ENCODE data around the gene ZNRF2. TPM values are rescaled to one million over a fixed set of nuclear protein-coding genes. Genes with fewer than 3 reads are reported as not detected.
"Not testable (repeated sequence)": the region's sequence is repeated elsewhere in the genome, so short reads cannot be mapped to it uniquely, and the experiment has no call there.

ZNRF2 gene
- polyA plus RNA-seq, 1 of the 3 experiments (the other 2 are of a cell fraction): 4.0 TPM

DNA sequence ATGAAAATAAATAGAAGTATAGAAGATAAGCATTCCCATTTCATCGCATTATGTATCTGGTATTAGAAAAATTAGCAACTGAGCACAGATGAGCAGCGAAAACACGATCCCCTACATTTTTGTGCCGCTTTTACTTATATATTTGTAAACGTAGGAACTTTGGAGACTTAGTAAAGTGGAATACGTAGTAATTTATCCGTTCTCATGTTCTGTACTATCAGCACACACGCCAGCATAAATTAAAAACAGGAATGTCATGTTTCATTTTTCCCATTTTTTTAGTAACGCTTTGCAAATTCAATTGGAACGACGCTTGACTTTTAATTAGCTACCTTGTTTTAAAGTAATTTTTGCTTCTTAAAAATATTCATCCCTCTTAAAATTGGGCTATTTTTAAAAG lies 2.4 kb downstream of the ZNRF2 start:
- Histone ChIP-seq H3K4me2 (peak overlapping the region; percentile 75), H3F3A (replicated peaks; ENCODE audit: insufficient read depth) (peaks cover 14% of the 10 kb centered on the region), H3K36me3 (replicated peaks in 1 of 2; ENCODE audit: control insufficient read depth in 1 of 2, insufficient read depth in 2 of 2, low read length in 1 of 2) (no peaks in the 10 kb centered on the region), H3K4me3 (ENCODE audit: low read depth in 2 of 2, low read length in 1 of 2) (peak overlapping the region; percentile 92 to 97), H4K20me1 (ENCODE audit: insufficient read depth) (no peaks in the 10 kb centered on the region), H3K9ac (peak overlapping the region; percentile 67; the same call in 1 of the 2 replicates), H3K9me3 (no peaks in the 10 kb centered on the region), H3K79me2 (ENCODE audit: insufficient read depth) (peaks cover 58% of the 10 kb centered on the region), H3K27me3 (ENCODE audit: insufficient read depth) (no peaks in the 10 kb centered on the region), H3K9me2 (no peaks in the 10 kb centered on the region), H2AFZ (ENCODE audit: low read depth) (peak overlapping the region; percentile 91), H3K4me1 (ENCODE audit: control insufficient read depth in 1 of 2, insufficient read depth in 2 of 2, low read depth in 1 of 2, low read length in 1 of 2) (peaks cover 5 to 12% of the 10 kb centered on the region in 2 experiments; a peak in 3 of 4 replicates), H3K27ac (ENCODE audit: low read depth in 2 of 2, low read length in 1 of 2) (peak overlapping the region; percentile 39 to 43; a peak in 2 of 4 replicates)
- 45% methylated on average over 11 of the region's 11 CpGs for WGBS (ENCODE audit: low lambda C conversion rate)
- ChIA-PET CTCF (interaction anchor here (1.1 to 4.5 kb wide), 4 partner anchors 11 to 151 kb away, joined by 3 to 21 read pairs (median 4); no protein-coding TSS in a partner anchor), POLR2A (no interaction called here)
- no peak for DNase-seq
- TF ChIP-seq EP300 (IDR thresholded peaks at IDR 0.05; ENCODE audit: borderline replicate concordance in 1 of 2, low read depth in 1 of 2, low read length in 1 of 2) (no peak), TAF1 (IDR thresholded peaks at IDR 0.05; ENCODE audit: borderline replicate concordance, low read depth, low read length) (no peak)
- TF ChIP-seq, protein P1, sequence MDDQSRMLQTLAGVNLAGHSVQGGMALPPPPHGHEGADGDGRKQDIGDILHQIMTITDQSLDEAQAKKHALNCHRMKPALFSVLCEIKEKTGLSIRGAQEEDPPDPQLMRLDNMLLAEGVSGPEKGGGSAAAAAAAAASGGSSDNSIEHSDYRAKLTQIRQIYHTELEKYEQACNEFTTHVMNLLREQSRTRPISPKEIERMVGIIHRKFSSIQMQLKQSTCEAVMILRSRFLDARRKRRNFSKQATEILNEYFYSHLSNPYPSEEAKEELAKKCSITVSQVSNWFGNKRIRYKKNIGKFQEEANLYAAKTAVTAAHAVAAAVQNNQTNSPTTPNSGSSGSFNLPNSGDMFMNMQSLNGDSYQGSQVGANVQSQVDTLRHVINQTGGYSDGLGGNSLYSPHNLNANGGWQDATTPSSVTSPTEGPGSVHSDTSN (IDR thresholded peaks at IDR 0.05): no peak

DNA sequence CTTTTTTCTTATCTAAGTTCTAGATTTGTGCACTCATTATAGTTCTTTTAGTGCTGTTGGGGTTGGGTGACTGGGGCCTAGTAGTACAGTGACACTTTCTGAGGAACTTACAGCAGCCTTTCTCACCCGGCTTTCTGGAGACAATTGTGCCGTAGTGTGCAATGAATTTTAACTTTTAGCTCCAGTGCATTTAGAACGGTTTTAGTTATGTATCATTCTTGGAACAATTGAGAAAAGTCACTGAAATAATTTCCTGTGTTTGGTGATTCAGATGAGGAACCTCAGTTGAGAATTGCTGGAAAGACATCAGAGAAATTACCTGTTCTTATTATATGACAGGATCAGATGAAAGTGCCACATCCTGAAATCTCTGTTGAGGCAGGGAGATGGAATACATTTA lies 3.2 kb downstream of the ZNRF2 start:
- H3K36me3 ChIP-seq (replicated peaks in 1 of 2; ENCODE audit: control insufficient read depth in 1 of 2, insufficient read depth in 2 of 2, low read length in 1 of 2); H3K9ac ChIP-seq; H3K9me2 ChIP-seq; H2AFZ ChIP-seq (ENCODE audit: low read depth); H3K9me3 ChIP-seq; DNase-seq; H3K27me3 ChIP-seq (ENCODE audit: insufficient read depth); H3K27ac ChIP-seq (ENCODE audit: low read depth in 2 of 2, low read length in 1 of 2); H3K4me3 ChIP-seq (ENCODE audit: low read depth in 2 of 2, low read length in 1 of 2); H4K20me1 ChIP-seq (ENCODE audit: insufficient read depth); POLR2A ChIA-PET: not testable (repeated sequence)
- WGBS (ENCODE audit: low lambda C conversion rate): 71% methylated on average over 3 of the region's 3 CpGs
- Histone ChIP-seq H3F3A (replicated peaks; ENCODE audit: insufficient read depth) (peaks cover 14% of the 10 kb centered on the region), H3K79me2 (ENCODE audit: insufficient read depth) (peaks cover 66% of the 10 kb centered on the region), H3K4me1 (ENCODE audit: control insufficient read depth in 1 of 2, insufficient read depth in 2 of 2, low read depth in 1 of 2, low read length in 1 of 2) (peaks cover 5 to 12% of the 10 kb centered on the region in 2 experiments; a peak in 3 of 4 replicates), H3K4me2 (peak overlapping the region; percentile 38; the same call in 1 of the 2 replicates)
- CTCF ChIA-PET: interaction anchor here (1.2 to 4.5 kb wide), 4 partner anchors 12 to 141 kb away, joined by 3 to 21 read pairs (median 4); no protein-coding TSS in a partner anchor

DNA sequence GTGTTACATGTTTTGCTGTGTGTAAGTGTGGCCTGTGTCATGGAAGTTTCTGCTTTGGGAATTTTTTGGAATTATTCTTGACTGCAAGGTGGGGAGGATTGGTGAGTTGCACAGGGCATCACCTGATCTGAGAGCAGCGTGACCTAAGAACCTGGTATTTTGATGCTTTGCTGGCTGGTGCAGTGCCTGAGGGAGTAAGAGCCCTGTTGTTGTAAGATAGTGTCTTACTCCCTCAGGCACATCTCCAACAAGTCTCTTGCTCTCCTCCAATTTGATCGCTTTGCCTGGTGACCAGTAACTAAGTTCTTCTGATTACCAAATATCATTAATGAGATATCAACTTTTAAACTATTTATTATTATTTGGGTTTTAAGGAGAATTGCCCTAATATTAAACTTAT lies 5.2 kb downstream of the ZNRF2 start:
- H3K9me2 ChIP-seq; H3K9me3 ChIP-seq; H3K27me3 ChIP-seq (ENCODE audit: insufficient read depth); H2AFZ ChIP-seq (ENCODE audit: low read depth); DNase-seq; H3K36me3 ChIP-seq (replicated peaks in 1 of 2; ENCODE audit: control insufficient read depth in 1 of 2, insufficient read depth in 2 of 2, low read length in 1 of 2); H3K4me1 ChIP-seq (ENCODE audit: control insufficient read depth in 1 of 2, insufficient read depth in 2 of 2, low read depth in 1 of 2, low read length in 1 of 2); H3K4me2 ChIP-seq; H3K9ac ChIP-seq; H4K20me1 ChIP-seq (ENCODE audit: insufficient read depth); H3K4me3 ChIP-seq (ENCODE audit: low read depth in 2 of 2, low read length in 1 of 2); H3F3A ChIP-seq (replicated peaks; ENCODE audit: insufficient read depth); POLR2A ChIA-PET; H3K27ac ChIP-seq (ENCODE audit: low read depth in 2 of 2, low read length in 1 of 2): not testable (repeated sequence)
- CTCF ChIA-PET: interaction anchor here (1.1 kb wide), 1 partner anchor 14 kb away, joined by 7 read pairs; no protein-coding TSS in a partner anchor
- H3K79me2 ChIP-seq (ENCODE audit: insufficient read depth): peaks cover 83% of the 10 kb centered on the region
- WGBS (ENCODE audit: low lambda C conversion rate): 90% methylated on average over 2 of the region's 2 CpGs

DNA sequence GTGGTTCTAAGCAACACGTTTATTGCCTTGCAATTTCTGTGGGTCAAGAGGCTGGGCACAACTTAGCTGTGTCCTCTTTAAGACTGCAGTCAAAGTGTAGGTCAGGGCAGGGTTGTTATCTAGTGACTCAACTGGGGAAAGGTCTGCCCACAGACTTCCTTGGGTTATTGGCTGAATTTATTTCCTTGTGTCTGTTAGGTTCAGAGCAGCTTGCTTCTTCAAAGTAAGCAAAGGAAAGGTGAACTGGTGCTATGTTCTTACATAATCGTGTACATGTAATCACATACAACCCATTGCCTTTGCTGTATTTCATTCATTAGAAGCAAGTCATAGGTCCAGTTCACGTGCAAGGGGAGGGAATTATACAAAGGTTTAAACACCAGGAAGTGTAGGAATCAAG lies 5.9 kb downstream of the ZNRF2 start:
- H3K36me3 ChIP-seq (replicated peaks in 1 of 2; ENCODE audit: control insufficient read depth in 1 of 2, insufficient read depth in 2 of 2, low read length in 1 of 2); H3F3A ChIP-seq (replicated peaks; ENCODE audit: insufficient read depth); H3K9me3 ChIP-seq; H2AFZ ChIP-seq (ENCODE audit: low read depth); DNase-seq; H3K9me2 ChIP-seq; H4K20me1 ChIP-seq (ENCODE audit: insufficient read depth); H3K4me3 ChIP-seq (ENCODE audit: low read depth in 2 of 2, low read length in 1 of 2); H3K4me1 ChIP-seq (ENCODE audit: control insufficient read depth in 1 of 2, insufficient read depth in 2 of 2, low read depth in 1 of 2, low read length in 1 of 2); H3K27ac ChIP-seq (ENCODE audit: low read depth in 2 of 2, low read length in 1 of 2); H3K4me2 ChIP-seq; H3K9ac ChIP-seq; H3K27me3 ChIP-seq (ENCODE audit: insufficient read depth); POLR2A ChIA-PET: not testable (repeated sequence)
- peaks cover 89% of the 10 kb centered on the region for H3K79me2 ChIP-seq (ENCODE audit: insufficient read depth)
- 87% methylated on average over 3 of the region's 3 CpGs for WGBS (ENCODE audit: low lambda C conversion rate)
- CTCF ChIA-PET: interaction anchor here (1.1 kb wide), 1 partner anchor 14 kb away, joined by 7 read pairs; no protein-coding TSS in a partner anchor

DNA sequence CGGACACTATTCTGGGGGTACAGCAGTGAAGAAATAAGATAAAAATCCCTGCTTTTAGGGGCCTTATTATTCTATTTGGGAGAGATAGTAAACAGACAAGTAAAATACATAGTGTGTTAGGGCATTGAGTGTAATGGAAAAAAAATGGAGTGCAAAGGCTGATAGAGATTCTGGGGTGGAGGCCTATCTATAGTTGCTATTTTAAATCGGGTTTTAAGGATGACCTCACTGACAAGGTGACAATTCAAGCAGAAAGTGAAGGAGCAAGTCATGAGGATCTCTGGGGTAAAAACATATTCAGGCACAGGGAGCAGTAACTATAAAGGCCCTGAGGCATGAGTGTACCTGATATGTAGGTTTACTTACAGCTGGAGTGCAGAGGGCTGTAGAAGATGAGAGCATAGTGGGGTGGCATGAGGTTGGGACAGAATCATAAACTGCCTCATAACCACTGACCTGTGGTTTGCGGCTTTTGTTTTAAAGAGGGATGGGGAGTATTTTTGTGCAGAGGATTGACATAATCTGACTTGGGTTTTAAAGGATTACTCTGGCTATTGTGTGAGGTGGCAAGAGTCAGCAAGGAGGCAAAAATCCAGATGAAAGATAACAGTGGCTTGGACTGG lies 8.1 kb downstream of the ZNRF2 start:
- H3K27me3 ChIP-seq (ENCODE audit: insufficient read depth); H3K9me2 ChIP-seq; H3K9ac ChIP-seq; H3F3A ChIP-seq (replicated peaks; ENCODE audit: insufficient read depth); H3K4me1 ChIP-seq (ENCODE audit: control insufficient read depth in 1 of 2, insufficient read depth in 2 of 2, low read depth in 1 of 2, low read length in 1 of 2); H3K36me3 ChIP-seq (replicated peaks in 1 of 2; ENCODE audit: control insufficient read depth in 1 of 2, insufficient read depth in 2 of 2, low read length in 1 of 2); DNase-seq; CTCF ChIA-PET; H3K9me3 ChIP-seq; H2AFZ ChIP-seq (ENCODE audit: low read depth); H4K20me1 ChIP-seq (ENCODE audit: insufficient read depth); H3K4me2 ChIP-seq; H3K27ac ChIP-seq (ENCODE audit: low read depth in 2 of 2, low read length in 1 of 2); H3K4me3 ChIP-seq (ENCODE audit: low read depth in 2 of 2, low read length in 1 of 2); POLR2A ChIA-PET: not testable (repeated sequence)
- peaks cover 93% of the 10 kb centered on the region for H3K79me2 ChIP-seq (ENCODE audit: insufficient read depth)
- WGBS (ENCODE audit: low lambda C conversion rate): 90% methylated on average over 3 of the region's 3 CpGs
